Smooth muscle cell (in vitro differentiated cells): ENCODE measurements around the gene IVD. TPM values are rescaled to one million over a fixed set of nuclear protein-coding genes. Genes with fewer than 3 reads are reported as not detected.
"Not testable (repeated sequence)": the region's sequence is repeated elsewhere in the genome, so short reads cannot be mapped to it uniquely, and the experiment has no call there.

Experiments
- DNase-seq: peaks from one replicate; lab custom pipeline; 2025; ENCODE audit not compliant: unreplicated experiment; lab: John Stamatoyannopoulos, UW
- H2AFZ ChIP-seq: fragments of 200-600 bp; sonication (generic); 2 replicates; pipeline ENCODE4 v1.6.0; 2016; ENCODE audit warnings: antibody characterized with exemption, low read depth, mild to moderate bottlenecking
- H3F3A ChIP-seq: fragments of 200-600 bp; sonication (generic); 2 replicates; pipeline ENCODE4 v1.6.0; 2017; ENCODE audit warnings: antibody characterized with exemption, low read depth
- H3K27ac ChIP-seq: fragments of 200-600 bp; sonication (generic); 2 replicates; pipeline ENCODE4 v1.5.1; 2016; ENCODE audit warnings: low read depth, mild to moderate bottlenecking
- H3K27me3 ChIP-seq: fragments of 200-600 bp; sonication (generic); 2 replicates; pipeline ENCODE4 v1.6.1; 2016; ENCODE audit warnings: low read depth, mild to moderate bottlenecking
- H3K36me3 ChIP-seq: fragments of 200-600 bp; sonication (generic); 2 replicates; pipeline ENCODE4 v1.5.1; 2016; ENCODE audit warnings: low read depth
- H3K4me1 ChIP-seq: fragments of 200-600 bp; sonication (generic); 2 replicates; pipeline ENCODE4 v1.5.1; 2016; ENCODE audit warnings: low read depth
- H3K4me2 ChIP-seq: fragments of 200-600 bp; sonication (generic); 2 replicates; pipeline ENCODE4 v1.6.0; 2016; ENCODE audit warnings: mild to moderate bottlenecking
- H3K4me3 ChIP-seq: fragments of 200-600 bp; sonication (generic); 2 replicates; pipeline ENCODE4 v1.5.1; 2016; ENCODE audit warnings: mild to moderate bottlenecking
- H3K79me2 ChIP-seq: fragments of 200-600 bp; sonication (generic); 2 replicates; pipeline ENCODE4 v1.6.0; 2016; ENCODE audit warnings: low read depth, mild to moderate bottlenecking
- H3K9ac ChIP-seq: fragments of 200-600 bp; sonication (generic); 2 replicates; pipeline ENCODE4 v1.6.0; 2016; ENCODE audit warnings: low read depth
- H3K9me3 ChIP-seq: fragments of 200-600 bp; sonication (generic); replicated peaks from 2 replicates; pipeline ENCODE4 v1.5.1; 2016; ENCODE audit warnings: low read depth
- H4K20me1 ChIP-seq: fragments of 200-600 bp; sonication (generic); 2 replicates; pipeline ENCODE4 v1.6.0; 2016; ENCODE audit warnings: low read depth
- WGBS: methylation state at CpG from one replicate; pipeline ENCODE4 v1.1.7; 2016; ENCODE audit warnings: low lambda C conversion rate; 5-methylcytosine and 5-hydroxymethylcytosine counted together
- polyA plus RNA-seq: library from polyadenylated mRNA; unstranded; fragments of >200 nt; fragmentation: Nextera tagmentation; extraction: Ambion mirVana; gene quantifications from 2 replicates; pipeline ENCODE4 v1.2.1, GENCODE V29; 2016
- total RNA-seq: library from RNA; depleted of rRNA; stranded (reverse); fragments of >200 nt; gene quantifications from 2 replicates; pipeline ENCODE4 v1.2.3, GENCODE V29; 2014
- TF ChIP-seq, protein P1 (sequence below): fragments of 200-600 bp; sonication (generic); IDR thresholded peaks from 2 replicates; pipeline ENCODE4 v1.5.1; 2017; ENCODE audit warnings: borderline replicate concordance, mild to moderate bottlenecking, antibody characterized with exemption; ENCODE audit not compliant: insufficient read depth, poor library complexity, severe bottlenecking

IVD gene
- total and polyA plus RNA-seq, 2 experiments from 2014 or later = 17.4 to 37.8 TPM

GRCh38 chr15:40452296-40453090 lies 46.9 kb downstream of the IVD start:
- 81% methylated on average over 11 of the region's 11 CpGs for WGBS
- H3K79me2 ChIP-seq = peaks cover 79% of the 10 kb centered on the region
- DNase-seq = no peak
- H3K9me3 ChIP-seq = no peaks in the 10 kb centered on the region
- H3F3A ChIP-seq = no peaks in the 10 kb centered on the region
- H3K4me1 ChIP-seq = peaks cover 30% of the 10 kb centered on the region
- H3K4me2 ChIP-seq = no peak overlapping the region
- no peak overlapping the region for H2AFZ ChIP-seq
- H4K20me1 ChIP-seq = peaks cover 100% of the 10 kb centered on the region
- no peak overlapping the region for H3K9ac ChIP-seq
- H3K27ac ChIP-seq = no peak overlapping the region
- no peaks in the 10 kb centered on the region for H3K36me3 ChIP-seq
- H3K4me3 ChIP-seq = no peak overlapping the region
- no peaks in the 10 kb centered on the region for H3K27me3 ChIP-seq
- TF ChIP-seq, protein P1, sequence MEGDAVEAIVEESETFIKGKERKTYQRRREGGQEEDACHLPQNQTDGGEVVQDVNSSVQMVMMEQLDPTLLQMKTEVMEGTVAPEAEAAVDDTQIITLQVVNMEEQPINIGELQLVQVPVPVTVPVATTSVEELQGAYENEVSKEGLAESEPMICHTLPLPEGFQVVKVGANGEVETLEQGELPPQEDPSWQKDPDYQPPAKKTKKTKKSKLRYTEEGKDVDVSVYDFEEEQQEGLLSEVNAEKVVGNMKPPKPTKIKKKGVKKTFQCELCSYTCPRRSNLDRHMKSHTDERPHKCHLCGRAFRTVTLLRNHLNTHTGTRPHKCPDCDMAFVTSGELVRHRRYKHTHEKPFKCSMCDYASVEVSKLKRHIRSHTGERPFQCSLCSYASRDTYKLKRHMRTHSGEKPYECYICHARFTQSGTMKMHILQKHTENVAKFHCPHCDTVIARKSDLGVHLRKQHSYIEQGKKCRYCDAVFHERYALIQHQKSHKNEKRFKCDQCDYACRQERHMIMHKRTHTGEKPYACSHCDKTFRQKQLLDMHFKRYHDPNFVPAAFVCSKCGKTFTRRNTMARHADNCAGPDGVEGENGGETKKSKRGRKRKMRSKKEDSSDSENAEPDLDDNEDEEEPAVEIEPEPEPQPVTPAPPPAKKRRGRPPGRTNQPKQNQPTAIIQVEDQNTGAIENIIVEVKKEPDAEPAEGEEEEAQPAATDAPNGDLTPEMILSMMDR = no peak

GRCh38 chr15:40453941-40454340 lies 48.3 kb downstream of the IVD start:
- H3F3A ChIP-seq, H3K4me2 ChIP-seq, H2AFZ ChIP-seq, H3K27ac ChIP-seq, H3K4me3 ChIP-seq, H3K9ac ChIP-seq, H3K27me3 ChIP-seq, DNase-seq, H3K9me3 ChIP-seq, H3K36me3 ChIP-seq: not testable (repeated sequence)
- peaks cover 30% of the 10 kb centered on the region for H3K4me1 ChIP-seq
- H3K79me2 ChIP-seq = peaks cover 72% of the 10 kb centered on the region
- peaks cover 100% of the 10 kb centered on the region for H4K20me1 ChIP-seq
- 96% methylated on average over 3 of the region's 3 CpGs for WGBS

DNA sequence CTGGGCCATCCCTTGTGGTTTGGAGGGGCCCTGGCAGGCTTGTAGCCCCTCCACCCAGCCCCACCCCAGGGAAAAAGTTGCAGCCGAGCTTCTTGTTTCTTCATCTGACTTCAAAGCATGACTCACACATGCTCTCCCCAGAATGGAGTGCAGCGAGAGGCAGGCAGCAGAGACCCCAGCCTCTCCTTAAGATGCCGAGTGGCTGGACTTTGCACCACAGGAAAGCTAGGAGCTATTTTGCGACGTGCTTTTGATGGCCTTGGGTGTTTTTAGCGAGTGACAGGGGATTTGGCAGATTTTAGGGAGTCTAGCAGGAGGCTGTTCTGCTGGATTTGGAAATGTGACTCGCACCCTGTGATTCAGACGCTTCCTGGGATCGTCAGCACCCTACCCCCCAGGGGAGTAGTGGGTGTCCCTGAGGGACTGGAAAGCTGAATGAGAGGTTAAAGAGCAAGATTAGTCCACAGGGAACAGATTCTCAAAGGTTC lies 49.4 kb downstream of the IVD start:
- 14% methylated on average over 9 of the region's 9 CpGs for WGBS
- Histone ChIP-seq H3K4me3 (no peak overlapping the region), H3K9ac (no peak overlapping the region), H3K9me3 (no peaks in the 10 kb centered on the region), H4K20me1 (peaks cover 100% of the 10 kb centered on the region), H3K27ac (peak overlapping the region; percentile 49), H3K79me2 (peaks cover 62% of the 10 kb centered on the region), H3K36me3 (no peaks in the 10 kb centered on the region), H3F3A (no peaks in the 10 kb centered on the region), H3K27me3 (no peaks in the 10 kb centered on the region), H2AFZ (no peak overlapping the region), H3K4me1 (peaks cover 27% of the 10 kb centered on the region), H3K4me2 (peak overlapping the region; percentile 74)
- DNase-seq = no peak
- TF ChIP-seq, protein P1 = no peak

DNA sequence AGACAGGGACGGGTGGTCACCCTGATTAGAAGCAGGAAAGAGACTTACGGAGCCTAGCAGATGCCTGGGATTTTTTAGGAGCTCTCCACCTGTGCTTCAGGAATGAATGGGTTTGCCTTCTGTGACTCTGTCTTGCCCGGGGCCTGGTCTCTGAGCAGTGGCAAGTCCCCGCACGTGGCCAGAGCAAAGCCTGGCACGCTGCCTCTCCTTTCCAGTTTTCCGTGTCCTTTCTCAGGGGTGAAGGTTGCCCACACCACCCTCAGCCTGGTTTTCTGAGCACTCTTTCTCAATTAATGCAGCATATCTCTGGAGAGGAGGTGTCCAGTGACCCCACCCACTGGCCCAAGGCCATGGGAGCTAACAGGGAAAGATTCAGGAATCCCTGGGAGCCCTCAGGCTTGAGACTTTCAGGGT lies 50.7 kb downstream of the IVD start:
- Histone ChIP-seq H4K20me1 (peaks cover 100% of the 10 kb centered on the region), H3K4me3 (no peak overlapping the region), H2AFZ (no peak overlapping the region), H3K27ac (no peak overlapping the region), H3K27me3 (no peaks in the 10 kb centered on the region), H3K9me3 (no peaks in the 10 kb centered on the region), H3K79me2 (peaks cover 49% of the 10 kb centered on the region), H3F3A (no peaks in the 10 kb centered on the region), H3K9ac (no peak overlapping the region), H3K36me3 (no peaks in the 10 kb centered on the region), H3K4me2 (no peak overlapping the region), H3K4me1 (peaks cover 24% of the 10 kb centered on the region)
- 58% methylated on average over 7 of the region's 7 CpGs for WGBS
- TF ChIP-seq, protein P1 = no peak
- no peak for DNase-seq
